Measurements from ENCODE around the gene MRPL3. TPM values are rescaled to one million over a fixed set of nuclear protein-coding genes. Genes with fewer than 3 reads are reported as not detected.

MRPL3 gene
- total and polyA plus RNA-seq, 2 donors from 2014 or later = 77.3 to 91.2 TPM

DNA sequence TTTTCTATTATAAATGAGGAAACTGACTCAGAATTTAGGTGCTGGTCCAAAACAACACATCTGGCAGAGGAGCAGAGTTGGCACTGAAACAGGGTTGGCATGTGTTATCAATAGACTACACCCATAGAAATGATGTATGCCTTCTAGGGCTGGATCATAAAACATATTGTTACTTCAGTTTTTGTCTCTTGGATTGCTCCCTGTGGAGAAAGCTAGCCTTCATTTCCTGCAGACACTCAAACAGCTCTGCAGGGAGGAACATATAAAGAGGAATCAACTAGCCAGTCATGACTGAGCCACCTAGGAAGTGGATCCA lies 507 bp upstream of the MRPL3 start:
- TF ChIP-seq, protein P1, sequence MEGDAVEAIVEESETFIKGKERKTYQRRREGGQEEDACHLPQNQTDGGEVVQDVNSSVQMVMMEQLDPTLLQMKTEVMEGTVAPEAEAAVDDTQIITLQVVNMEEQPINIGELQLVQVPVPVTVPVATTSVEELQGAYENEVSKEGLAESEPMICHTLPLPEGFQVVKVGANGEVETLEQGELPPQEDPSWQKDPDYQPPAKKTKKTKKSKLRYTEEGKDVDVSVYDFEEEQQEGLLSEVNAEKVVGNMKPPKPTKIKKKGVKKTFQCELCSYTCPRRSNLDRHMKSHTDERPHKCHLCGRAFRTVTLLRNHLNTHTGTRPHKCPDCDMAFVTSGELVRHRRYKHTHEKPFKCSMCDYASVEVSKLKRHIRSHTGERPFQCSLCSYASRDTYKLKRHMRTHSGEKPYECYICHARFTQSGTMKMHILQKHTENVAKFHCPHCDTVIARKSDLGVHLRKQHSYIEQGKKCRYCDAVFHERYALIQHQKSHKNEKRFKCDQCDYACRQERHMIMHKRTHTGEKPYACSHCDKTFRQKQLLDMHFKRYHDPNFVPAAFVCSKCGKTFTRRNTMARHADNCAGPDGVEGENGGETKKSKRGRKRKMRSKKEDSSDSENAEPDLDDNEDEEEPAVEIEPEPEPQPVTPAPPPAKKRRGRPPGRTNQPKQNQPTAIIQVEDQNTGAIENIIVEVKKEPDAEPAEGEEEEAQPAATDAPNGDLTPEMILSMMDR (IDR thresholded peaks at IDR 0.05; ENCODE audit: borderline replicate concordance, extremely low read depth, insufficient read depth) = no peak
- no peak for DNase-seq
- H3K9ac ChIP-seq (ENCODE audit: low read length in 3 of 3) = peak overlapping the region in 2 of 3 donors; percentile 40 to 91
- H3K4me3 ChIP-seq (ENCODE audit: low read length in 3 of 3) = peak overlapping the region; percentile 79 to 96 (median 95)
- no peaks in the 10 kb centered on the region for H3K9me3 ChIP-seq (ENCODE audit: control insufficient read depth in 2 of 3, insufficient read depth in 1 of 3, low read length in 3 of 3)
- H3K36me3 ChIP-seq (ENCODE audit: control insufficient read depth in 2 of 3, insufficient read depth in 3 of 3, low read length in 3 of 3) = peaks cover 0 to 13% (median 2%) of the 10 kb centered on the region in 3 donors
- no peak overlapping the region for H3K27ac ChIP-seq (ENCODE audit: low read depth in 2 of 2, low read length in 2 of 2)
- no peak for FAIRE-seq
- intact Hi-C loops (cut with DNase I) = no loop called here
- peaks cover 3% of the 10 kb centered on the region for H3K27me3 ChIP-seq (ENCODE audit: control insufficient read depth, insufficient read depth, low read length)
- peaks cover 0 to 7% (median 4%) of the 10 kb centered on the region in 3 donors for H3K4me1 ChIP-seq (ENCODE audit: control insufficient read depth in 2 of 3, insufficient read depth in 2 of 3, low read depth in 1 of 3, low read length in 3 of 3)

DNA sequence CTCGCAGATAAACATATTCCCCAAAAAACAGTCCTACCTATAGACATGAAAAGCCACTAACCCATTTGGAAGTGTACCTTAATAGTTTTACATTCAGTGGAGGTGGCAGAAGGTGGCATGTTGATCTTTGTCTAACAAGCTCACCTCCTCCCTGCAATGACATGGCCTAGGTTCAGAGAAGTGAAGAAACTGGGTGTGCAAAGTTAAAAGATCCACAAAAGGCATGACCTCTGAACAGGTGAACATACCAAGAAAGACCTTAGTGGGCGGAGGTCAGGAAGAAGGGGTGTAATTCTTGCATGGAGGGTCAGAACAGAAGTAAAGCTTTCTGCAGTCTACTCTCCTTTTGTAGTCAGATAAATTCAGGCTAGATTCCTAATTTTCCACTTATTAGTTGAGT lies 822 bp downstream of the MRPL3 start:
- Histone ChIP-seq H3K27me3 (ENCODE audit: control insufficient read depth, insufficient read depth, low read length) (peaks cover 2% of the 10 kb centered on the region), H3K4me1 (ENCODE audit: control insufficient read depth in 2 of 3, insufficient read depth in 2 of 3, low read depth in 1 of 3, low read length in 3 of 3) (peaks cover 0 to 7% (median 4%) of the 10 kb centered on the region in 3 donors), H3K9ac (ENCODE audit: low read length in 3 of 3) (peak overlapping the region; percentile 72 to 91 (median 84)), H3K9me3 (ENCODE audit: control insufficient read depth in 2 of 3, insufficient read depth in 1 of 3, low read length in 3 of 3) (no peaks in the 10 kb centered on the region), H3K27ac (ENCODE audit: low read depth in 2 of 2, low read length in 2 of 2) (no peak overlapping the region), H3K36me3 (ENCODE audit: control insufficient read depth in 2 of 3, insufficient read depth in 3 of 3, low read length in 3 of 3) (peaks cover 0 to 19% (median 6%) of the 10 kb centered on the region in 3 donors), H3K4me3 (ENCODE audit: low read length in 3 of 3) (peak overlapping the region; percentile 79 to 96 (median 95))
- intact Hi-C loops (cut with DNase I) = no loop called here
- no peak for FAIRE-seq
- TF ChIP-seq, protein P1 (IDR thresholded peaks at IDR 0.05; ENCODE audit: borderline replicate concordance, extremely low read depth, insufficient read depth) = no peak
- DNase-seq = peak in 1 of 5 donors; percentile 5

- TF ChIP-seq, protein P1 (IDR thresholded peaks at IDR 0.05; ENCODE audit: borderline replicate concordance, extremely low read depth, insufficient read depth) = no peak
- Histone ChIP-seq H3K4me3 (ENCODE audit: low read length in 3 of 3) (no peak overlapping the region), H3K36me3 (ENCODE audit: control insufficient read depth in 2 of 3, insufficient read depth in 3 of 3, low read length in 3 of 3) (peaks cover 4 to 29% (median 15%) of the 10 kb centered on the region in 3 donors), H3K9me3 (ENCODE audit: control insufficient read depth in 2 of 3, insufficient read depth in 1 of 3, low read length in 3 of 3) (no peaks in the 10 kb centered on the region), H3K4me1 (ENCODE audit: control insufficient read depth in 2 of 3, insufficient read depth in 2 of 3, low read depth in 1 of 3, low read length in 3 of 3) (no peaks in the 10 kb centered on the region), H3K9ac (ENCODE audit: low read length in 3 of 3) (no peak overlapping the region), H3K27ac (ENCODE audit: low read depth in 2 of 2, low read length in 2 of 2) (no peak overlapping the region), H3K27me3 (ENCODE audit: control insufficient read depth, insufficient read depth, low read length) (no peaks in the 10 kb centered on the region)
- DNase-seq (peak in 2 of 5 donors; percentile 52 to 56), FAIRE-seq (peak; percentile 32)
- intact Hi-C loops (cut with DNase I) = no loop called here
Observed at GRCh38 chr3:131494706-131495105, 8.1 kb downstream of the MRPL3 start.

DNA sequence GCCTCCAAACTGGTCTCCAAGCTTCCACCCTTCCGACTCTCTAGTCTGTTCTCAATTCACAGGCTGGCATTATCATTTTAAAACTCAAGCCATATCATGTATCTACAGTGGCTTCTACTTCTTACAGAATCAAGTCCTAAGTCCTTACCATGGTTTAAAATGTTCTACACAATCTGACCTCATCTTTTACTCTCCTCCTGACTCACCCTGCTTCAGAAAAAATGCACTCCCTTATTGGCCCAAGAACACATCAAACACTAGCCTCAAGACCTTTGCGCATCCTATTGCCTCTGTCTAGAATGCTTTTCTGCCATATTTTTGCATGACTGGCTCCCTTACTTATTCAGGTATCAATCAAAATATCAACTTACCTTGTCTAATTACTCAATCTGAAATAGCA lies 11.0 kb downstream of the MRPL3 start:
- Histone ChIP-seq H3K27me3 (ENCODE audit: control insufficient read depth, insufficient read depth, low read length) (no peaks in the 10 kb centered on the region), H3K9ac (ENCODE audit: low read length in 3 of 3) (no peak overlapping the region), H3K36me3 (ENCODE audit: control insufficient read depth in 2 of 3, insufficient read depth in 3 of 3, low read length in 3 of 3) (peaks cover 4 to 18% (median 9%) of the 10 kb centered on the region in 3 donors), H3K4me3 (ENCODE audit: low read length in 3 of 3) (no peak overlapping the region), H3K27ac (ENCODE audit: low read depth in 2 of 2, low read length in 2 of 2) (no peak overlapping the region), H3K4me1 (ENCODE audit: control insufficient read depth in 2 of 3, insufficient read depth in 2 of 3, low read depth in 1 of 3, low read length in 3 of 3) (no peaks in the 10 kb centered on the region), H3K9me3 (ENCODE audit: control insufficient read depth in 2 of 3, insufficient read depth in 1 of 3, low read length in 3 of 3) (no peaks in the 10 kb centered on the region)
- DNase-seq (no peak), FAIRE-seq (no peak)
- intact Hi-C loops (cut with DNase I) = no loop called here
- TF ChIP-seq, protein P1 (IDR thresholded peaks at IDR 0.05; ENCODE audit: borderline replicate concordance, extremely low read depth, insufficient read depth) = no peak

All from kidney (tissue), 14 donors.